OCI-M2 (cell line): ENCODE results near the gene TMEM39B.
"Not testable (repeated sequence)": the region's sequence is repeated elsewhere in the genome, so short reads cannot be mapped to it uniquely, and the experiment has no call there.

Experiments
- DNase-seq: peaks from one replicate; lab custom pipeline; 2025; ENCODE audit not compliant: unreplicated experiment; lab: John Stamatoyannopoulos, UW

Gene TMEM39B

GRCh38 chr1:32068957-32069588 lies 3.7 kb upstream of the TMEM39B start:
- DNase-seq, result no peak

DNA sequence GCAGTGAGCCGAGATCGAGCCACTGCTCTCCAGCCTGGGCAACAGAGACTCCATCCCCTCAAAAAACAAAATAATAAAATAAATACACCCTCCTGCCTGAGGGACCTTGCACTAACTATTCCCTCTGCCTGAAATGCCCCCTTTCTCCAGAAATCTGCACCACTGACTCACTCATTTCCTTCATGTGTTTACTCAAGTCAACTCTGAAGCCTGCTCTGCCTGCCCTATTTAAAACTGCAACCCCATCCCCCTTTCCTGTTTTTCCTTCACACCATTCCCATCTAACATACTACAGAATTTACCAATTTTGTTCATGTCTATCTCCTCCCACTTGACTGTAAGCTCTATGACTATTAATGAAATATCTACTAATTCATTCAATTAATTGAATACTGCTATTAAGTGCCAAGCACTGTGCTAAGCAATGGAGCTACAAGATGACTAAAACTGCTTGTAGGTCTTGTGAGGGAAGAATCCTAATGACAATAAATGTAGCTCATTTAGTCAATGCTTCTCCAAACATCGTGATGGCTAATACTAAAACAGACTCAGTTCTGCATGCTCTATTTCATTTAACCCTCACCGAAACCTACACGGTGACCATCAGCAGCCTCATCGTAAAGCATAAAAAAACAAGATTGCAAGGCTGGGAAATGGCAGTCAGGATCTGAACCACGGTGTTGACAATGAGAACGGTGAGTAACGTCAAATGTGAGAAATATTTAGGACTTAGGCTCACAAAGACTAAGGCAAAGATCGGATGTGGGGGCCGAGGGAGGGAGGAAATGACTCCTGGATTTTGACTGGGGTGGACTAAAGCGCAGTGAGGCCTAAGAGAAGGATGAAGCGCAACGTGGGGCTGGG lies 749 bp upstream of the TMEM39B start:
- no peak for DNase-seq

DNA sequence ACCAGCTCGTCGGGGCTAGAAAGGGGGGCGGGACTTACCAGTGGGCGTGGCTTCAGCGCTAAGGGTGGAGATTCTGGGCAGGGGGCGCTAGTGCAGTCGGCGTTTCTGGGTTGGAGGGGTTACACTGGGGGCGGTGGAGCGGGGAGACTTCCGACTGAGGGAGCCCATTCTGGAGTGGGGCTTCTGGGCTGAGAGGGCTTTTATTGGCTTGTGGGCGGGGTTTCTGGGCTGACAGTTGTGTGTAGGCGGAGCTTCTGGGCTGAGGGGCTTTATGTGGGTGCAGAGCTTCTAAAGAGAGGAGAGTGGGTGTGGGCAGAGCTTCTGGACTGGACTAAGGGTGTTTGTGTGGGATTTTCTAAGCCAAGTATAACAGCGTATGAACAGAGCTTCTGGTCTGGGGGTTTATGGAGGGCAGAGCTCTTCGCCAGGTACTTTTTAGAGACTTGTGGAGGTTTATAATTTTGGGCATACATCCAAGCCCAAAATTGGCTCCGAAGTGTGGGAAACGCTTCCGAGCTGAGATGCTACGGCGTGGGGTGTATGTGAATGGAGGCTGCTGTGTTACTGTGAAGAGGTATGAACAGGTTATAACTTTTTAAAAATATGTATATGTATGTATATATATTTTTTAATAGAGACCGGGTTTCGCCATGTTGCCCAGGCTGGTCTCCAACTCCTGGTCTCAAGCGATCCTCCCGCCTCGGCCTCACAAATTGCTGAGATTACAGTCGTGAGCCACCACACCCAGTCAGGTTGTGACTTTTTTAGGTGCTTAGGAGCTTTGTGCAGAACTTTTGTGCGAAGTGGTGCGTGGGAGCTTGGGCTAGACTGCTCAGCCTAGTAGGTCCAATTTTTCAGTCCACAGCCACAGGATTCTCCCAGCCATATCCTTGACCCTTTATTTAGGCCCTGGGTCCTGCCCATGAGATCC lies 825 bp downstream of the TMEM39B start:
- peak; percentile 89 for DNase-seq

DNA sequence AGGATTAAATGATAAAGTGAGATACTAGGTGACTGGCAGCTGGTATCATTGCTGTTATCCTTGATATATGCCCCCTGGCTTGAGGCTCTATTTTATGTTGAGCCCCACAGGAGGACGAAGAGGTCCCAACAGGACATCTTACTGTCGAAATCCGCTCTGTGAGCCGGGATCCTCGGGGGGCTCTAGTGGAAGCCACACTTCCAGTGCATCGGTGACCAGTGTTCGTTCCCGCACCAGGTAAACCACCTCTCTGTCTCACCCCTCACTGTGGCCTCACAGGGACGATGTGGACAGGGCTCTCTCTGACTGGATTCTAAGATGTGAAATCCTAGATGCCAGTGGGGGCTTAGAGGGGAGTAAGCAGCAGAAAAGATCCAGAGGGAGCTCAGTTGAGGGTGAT lies 2.1 kb downstream of the TMEM39B start:
- DNase-seq, result no peak

GRCh38 chr1:32077451-32077850 lies 4.7 kb downstream of the TMEM39B start:
- DNase-seq, result no peak

GRCh38 chr1:32082022-32082421 lies 9.3 kb downstream of the TMEM39B start:
- DNase-seq, result no peak

GRCh38 chr1:32086381-32086780 lies 13.6 kb downstream of the TMEM39B start:
- not testable (repeated sequence) for DNase-seq

DNA sequence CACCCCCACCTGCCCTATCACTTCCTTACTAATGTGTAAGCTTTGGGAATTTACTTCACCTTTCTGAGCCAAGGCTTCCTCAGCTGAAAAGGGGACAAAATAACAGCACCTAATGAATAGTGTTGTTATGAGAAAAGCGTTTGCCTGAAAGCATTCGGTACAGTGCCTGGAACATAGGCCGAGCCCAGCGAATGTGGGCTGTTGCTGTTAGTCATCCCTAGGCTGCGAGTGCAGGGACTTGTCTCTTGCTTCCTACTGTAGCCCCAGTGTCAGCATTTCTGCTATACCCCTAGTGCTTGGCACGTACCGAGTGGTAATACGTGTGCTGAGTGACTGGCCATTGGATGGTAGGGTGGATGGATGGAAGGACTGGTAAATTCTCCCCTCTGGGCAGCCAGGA lies 18.4 kb downstream of the TMEM39B start:
- DNase-seq, result no peak

- DNase-seq, result no peak
Observed at GRCh38 chr1:32091591-32091990, 18.9 kb downstream of the TMEM39B start.

DNA sequence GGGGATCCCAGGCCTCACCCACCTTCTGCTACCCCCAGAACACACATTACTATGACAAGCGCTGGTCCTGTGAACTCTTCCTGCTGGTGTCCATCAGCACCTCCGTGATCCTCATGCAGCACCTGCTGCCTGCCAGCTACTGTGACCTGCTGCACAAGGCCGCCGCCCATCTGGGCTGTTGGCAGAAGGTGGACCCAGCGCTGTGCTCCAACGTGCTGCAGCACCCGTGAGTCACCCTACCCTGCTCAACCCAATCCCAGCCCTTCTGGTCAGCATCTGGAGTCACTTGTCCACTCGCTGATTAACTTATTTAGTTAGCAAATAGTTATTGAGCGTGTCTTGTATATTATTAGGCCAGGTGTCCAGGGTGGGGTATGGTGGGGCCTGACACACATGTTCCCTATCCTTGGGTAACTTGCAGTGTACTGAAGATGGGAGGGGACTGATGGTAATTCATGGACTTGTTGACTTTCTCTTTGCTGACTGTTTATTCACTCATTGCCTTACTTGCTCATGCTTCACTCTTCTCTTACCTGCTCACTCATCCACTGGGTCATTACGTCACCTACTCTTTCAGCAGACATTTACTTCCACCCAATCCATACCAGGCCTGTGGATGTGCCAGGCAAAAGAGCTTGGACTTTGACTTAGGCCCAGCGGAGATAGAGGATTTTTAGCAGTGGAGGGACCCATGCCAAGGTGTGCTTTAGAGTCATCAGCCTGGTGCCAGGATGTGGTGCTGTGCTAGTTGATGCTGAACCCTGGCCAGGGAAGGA lies 22.2 kb downstream of the TMEM39B start:
- no peak for DNase-seq

GRCh38 chr1:32099426-32099825 lies 26.7 kb downstream of the TMEM39B start:
- no peak for DNase-seq

GRCh38 chr1:32100359-32100758 lies 27.6 kb downstream of the TMEM39B start:
- no peak for DNase-seq

DNA sequence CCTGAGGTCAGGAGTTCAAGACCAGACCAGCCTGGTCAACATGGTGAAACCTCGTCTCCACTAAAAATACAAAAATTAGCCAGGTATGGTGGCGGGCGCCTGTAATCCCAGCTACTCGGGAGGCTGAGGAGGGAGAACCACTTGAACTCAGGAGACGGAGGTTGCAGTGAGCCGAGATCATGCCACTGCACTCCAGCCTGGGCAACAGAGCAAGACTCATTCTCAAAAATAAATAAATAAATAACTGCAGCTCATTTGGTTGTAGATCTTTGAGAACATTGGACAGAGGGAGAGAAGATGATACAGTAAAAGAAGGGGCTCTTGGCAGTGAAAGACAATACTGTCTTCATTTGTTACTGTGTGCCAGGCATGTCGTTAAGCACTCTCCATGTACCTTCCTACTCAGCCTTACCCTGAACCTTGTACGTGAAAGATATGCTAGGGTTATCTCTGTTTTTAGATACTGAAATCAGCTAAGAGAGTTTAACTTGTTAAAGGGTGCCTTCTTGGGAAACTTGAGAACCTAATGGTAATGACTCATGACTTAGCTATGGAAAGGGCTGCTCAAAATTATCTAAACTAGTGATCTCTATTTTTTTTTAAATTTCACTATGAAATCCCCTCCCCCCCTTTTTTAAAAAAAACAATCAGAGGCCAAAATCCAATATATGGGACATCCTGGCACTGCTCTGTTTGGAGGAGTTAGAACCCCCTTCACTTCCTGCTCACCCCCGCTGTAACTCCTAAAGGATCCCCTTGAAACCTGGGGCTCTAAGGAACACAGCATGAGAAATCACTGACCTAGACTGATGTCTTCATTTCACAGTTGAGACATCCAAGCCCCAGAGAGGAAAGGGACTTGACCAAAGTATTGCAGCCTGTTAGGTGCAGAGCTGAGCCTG lies 28.3 kb downstream of the TMEM39B start:
- no peak for DNase-seq

- DNase-seq, result no peak
Observed at GRCh38 chr1:32104127-32104526, 31.4 kb downstream of the TMEM39B start.

GRCh38 chr1:32105338-32105737 lies 32.6 kb downstream of the TMEM39B start:
- DNase-seq, result no peak

DNA sequence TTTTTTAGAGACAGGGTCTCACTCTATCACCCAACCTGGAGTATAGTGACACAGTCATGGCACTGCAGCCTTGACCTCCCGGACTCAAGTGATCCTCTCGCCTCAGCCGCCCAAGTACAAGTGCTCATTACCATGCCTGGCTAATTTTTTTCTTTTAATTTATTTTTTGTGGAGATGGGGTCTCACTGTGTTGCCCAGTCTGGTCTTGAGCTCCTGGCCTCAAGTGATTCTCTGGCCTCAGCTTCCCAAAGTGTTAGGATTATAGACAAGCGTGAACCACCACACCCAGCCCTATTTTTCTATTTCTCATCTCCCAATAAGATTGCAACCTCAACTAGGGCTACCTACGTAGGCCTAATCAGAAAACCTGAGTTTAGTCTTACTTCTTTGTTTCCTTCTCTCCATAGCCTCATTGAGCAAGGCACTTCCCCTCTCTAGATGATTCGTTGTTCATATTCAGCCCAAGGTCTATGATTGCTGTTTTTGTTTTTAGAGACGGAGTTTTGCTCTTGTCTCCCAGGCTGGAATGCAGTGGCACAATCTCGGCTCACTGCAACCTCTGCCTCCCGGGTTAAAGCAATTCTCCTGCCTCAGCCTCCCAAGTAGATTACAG lies 34.0 kb downstream of the TMEM39B start:
- DNase-seq, result no peak

DNA sequence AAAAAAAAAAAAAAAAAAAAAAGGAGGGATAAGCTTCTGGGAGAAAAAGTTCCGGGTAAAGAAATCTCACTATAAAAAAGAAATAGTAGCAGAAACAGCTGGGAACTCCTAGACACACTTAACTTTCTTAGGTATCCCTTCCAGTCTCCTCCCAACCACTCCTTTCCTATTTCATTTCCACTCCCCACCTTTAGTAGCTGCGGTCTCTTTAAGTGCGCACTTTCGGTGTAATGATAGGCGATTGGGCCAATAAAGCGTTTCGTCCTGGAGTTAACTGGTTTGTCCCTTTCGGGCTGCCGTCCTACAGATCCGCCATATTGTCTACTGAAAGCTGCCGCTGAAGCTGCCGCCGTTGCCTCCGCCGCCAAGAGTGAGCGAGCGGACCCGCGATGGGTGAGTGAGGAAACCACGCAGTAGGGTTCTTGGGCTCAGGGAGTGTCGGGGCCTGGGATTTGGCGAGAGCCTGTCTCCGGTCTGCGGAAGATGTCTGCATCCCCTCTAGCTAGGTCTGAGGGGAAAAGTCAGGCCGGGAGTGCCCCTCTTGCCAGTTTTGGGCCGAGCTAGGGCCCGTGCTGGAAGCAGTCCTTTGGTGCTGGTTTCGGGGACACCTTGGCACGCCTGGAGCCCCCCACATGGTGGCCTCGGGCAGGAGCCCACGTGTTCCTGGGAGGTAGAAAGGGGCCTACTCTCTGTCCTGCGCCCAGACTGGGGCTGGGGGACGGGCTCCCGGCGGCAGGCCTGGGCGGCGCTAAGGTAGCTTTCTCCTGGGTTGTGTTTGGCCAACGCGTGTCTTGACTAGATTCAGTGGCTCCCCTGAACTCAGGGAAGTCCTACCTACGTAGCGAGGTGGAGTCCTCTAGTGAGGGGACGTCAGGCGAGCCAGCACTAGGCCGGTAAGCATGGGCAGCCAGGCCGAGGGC lies 35.3 kb downstream of the TMEM39B start, which contains the start of gene KPNA6:
Gene KPNA6 (plus strand): TSS at position 315 of the 920 bp plus-strand sequence. CDS start 75 bp downstream, at position 390.
- peak; percentile 85 for DNase-seq

DNA sequence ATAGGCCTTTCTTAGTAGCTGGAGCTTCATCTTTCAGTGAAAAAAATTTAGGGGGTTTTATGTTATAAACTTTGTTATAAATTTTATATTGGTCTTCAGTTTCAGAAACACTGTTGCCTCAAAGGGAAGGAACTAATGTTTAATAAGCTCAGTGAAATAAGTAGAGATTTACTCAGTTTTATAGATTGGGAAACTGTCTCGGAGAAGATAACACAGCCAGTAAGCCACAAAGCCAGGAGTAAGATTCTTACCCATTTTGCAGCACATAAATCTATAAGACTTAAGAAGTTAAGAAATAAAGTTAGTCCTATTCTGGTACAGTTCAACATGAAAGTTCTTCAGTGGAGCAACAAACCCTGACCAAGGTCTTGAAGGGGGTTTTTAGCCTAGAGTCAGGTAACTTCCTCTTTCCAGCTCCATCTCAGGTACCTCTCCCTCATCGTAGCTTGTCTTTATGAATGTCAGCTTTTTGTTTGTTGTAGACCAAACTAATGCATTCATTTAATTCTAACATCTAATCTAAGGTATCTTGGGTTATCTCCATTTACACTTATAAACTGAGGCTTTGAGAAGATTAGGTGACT lies 38.4 kb downstream of the TMEM39B start:
- no peak for DNase-seq
